HepG2 (cell line): ENCODE results near the gene HYPK. TPM values are rescaled to one million over a fixed set of nuclear protein-coding genes. Genes with fewer than 3 reads are reported as not detected.

Experiments
- microRNA counts: library from miRNA; unstranded; fragments of <30 nt; microRNA quantifications from one replicate; lab custom pipeline; 2015
- microRNA-seq: library from miRNA; unstranded; fragments of <30 nt; microRNA quantifications from one replicate; pipeline ENCODE4, GENCODE V29; 2020
- polyA plus RNA-seq, 8 experiments: library from polyadenylated mRNA; depleted of rRNA in 3 of 8; stranded (reverse) in 7 of 8; unstranded in 1 of 8; fragments of >200 nt; fragmentation: Illumina TruSeq in 4 of 8; extraction: Trizol in 4 of 8; gene quantifications; 2 replicates each; pipeline versions ENCODE4 v1.2.1 to v1.2.3, GENCODE V29; 2011 to 2016; ENCODE audit warnings: low read depth in 4 of 8, missing spikeins in 1 of 8, mixed read lengths in 1 of 8; ENCODE audit not compliant: insufficient read depth in 1 of 8
- small RNA-seq, 3 experiments: library from RNA; depleted of rRNA; stranded (forward); fragments of <200 nt; gene quantifications; one replicate each; pipeline ENCODE3, GENCODE V24; 2012; ENCODE audit warnings: low read depth in 2 of 3, low replicate concordance in 1 of 3; ENCODE audit not compliant: insufficient read length in 3 of 3, insufficient read depth in 2 of 3
- total RNA-seq, 5 experiments: library from RNA; depleted of rRNA; stranded (reverse); fragments of >200 nt; fragmentation: Illumina TruSeq; extraction: Trizol; gene quantifications; 2 replicates each; pipeline ENCODE4 v1.2.3, GENCODE V29; 2016; ENCODE audit warnings: low read depth in 1 of 5

Gene HYPK
- total and polyA plus RNA-seq, 2 of the 13 experiments (the other 11 are each of a cell fraction or from before 2014, with no cell fraction given): 13.5 to 16.5 TPM

MicroRNAs within 50 kb of the gene (microRNA counts, 767-probe panel; counts per million panel counts)
- microRNA hsa-miR-1282 (lab: Ali Mortazavi, UCI): not detected

Small RNA genes within 50 kb of the gene (microRNA-seq; reads per million reads assigned to microRNA genes)
- not detected for gene MIR1282

Small RNA genes within 50 kb of the gene (small RNA-seq; reads per million reads assigned to genes)
- 0 reads per million in 3 experiments for gene MIR1282

Other genes with a start within 250 kb of the HYPK start
- 8.2 and 9.9 TPM in 2 replicates for gene PPIP5K1, start 210.4 kb upstream of the HYPK start, total RNA-seq (2016; rRNA removed; fragmentation: Illumina TruSeq; extraction: Trizol)
- 10.9 and 12.3 TPM in 2 replicates for gene PPIP5K1, start 210.4 kb upstream of the HYPK start, polyA plus RNA-seq (2011; rRNA removed)
- gene CKMT1B, start 206.6 kb upstream of the HYPK start, total RNA-seq (2016; rRNA removed; fragmentation: Illumina TruSeq; extraction: Trizol): 0.58 and 0.73 TPM in 2 replicates
- 0.17 and 0.34 TPM in 2 replicates for gene CKMT1B, start 206.6 kb upstream of the HYPK start, polyA plus RNA-seq (2011; rRNA removed)
- 0.07 TPM in 1 of 2 replicates, not detected in the other for gene STRC, start 181.8 kb upstream of the HYPK start, total RNA-seq (2016; rRNA removed; fragmentation: Illumina TruSeq; extraction: Trizol)
- 0.21 and 0.29 TPM in 2 replicates for gene STRC, start 181.8 kb upstream of the HYPK start, polyA plus RNA-seq (2011; rRNA removed)
- gene CATSPER2, start 151.8 kb upstream of the HYPK start, total RNA-seq (2016; rRNA removed; fragmentation: Illumina TruSeq; extraction: Trizol): 0.53 and 0.66 TPM in 2 replicates
- gene CATSPER2, start 151.8 kb upstream of the HYPK start, polyA plus RNA-seq (2011; rRNA removed): 0.28 and 0.78 TPM in 2 replicates
- 0.13 TPM in 1 of 2 replicates, not detected in the other for gene CKMT1A, start 106.7 kb upstream of the HYPK start, total RNA-seq (2016; rRNA removed; fragmentation: Illumina TruSeq; extraction: Trizol)
- 0.46 TPM in 1 of 2 replicates, not detected in the other for gene CKMT1A, start 106.7 kb upstream of the HYPK start, polyA plus RNA-seq (2011; rRNA removed)
- gene PDIA3, start 54.2 kb upstream of the HYPK start, total RNA-seq (2016; rRNA removed; fragmentation: Illumina TruSeq; extraction: Trizol): 210 and 433 TPM in 2 replicates
- gene PDIA3, start 54.2 kb upstream of the HYPK start, polyA plus RNA-seq (2011; rRNA removed): 198 and 238 TPM in 2 replicates
- gene ELL3, start 23.6 kb upstream of the HYPK start, total RNA-seq (2016; rRNA removed; fragmentation: Illumina TruSeq; extraction: Trizol): 5.8 and 6.1 TPM in 2 replicates
- gene ELL3, start 23.6 kb upstream of the HYPK start, polyA plus RNA-seq (2011; rRNA removed): 8.8 and 9.1 TPM in 2 replicates
- gene SERF2, start 8.3 kb upstream of the HYPK start, total RNA-seq (2016; rRNA removed; fragmentation: Illumina TruSeq; extraction: Trizol): 1,257 and 1,308 TPM in 2 replicates
- 707 and 811 TPM in 2 replicates for gene SERF2, start 8.3 kb upstream of the HYPK start, polyA plus RNA-seq (2011; rRNA removed)
- gene SERINC4, start 379 bp upstream of the HYPK start, total RNA-seq (2016; rRNA removed; fragmentation: Illumina TruSeq; extraction: Trizol): not detected in 2 replicates
- gene SERINC4, start 379 bp upstream of the HYPK start, polyA plus RNA-seq (2011; rRNA removed): 0.04 TPM in 1 of 2 replicates, not detected in the other
- gene MFAP1, start 24.1 kb downstream of the HYPK start, total RNA-seq (2016; rRNA removed; fragmentation: Illumina TruSeq; extraction: Trizol): 39.5 and 56.9 TPM in 2 replicates
- gene MFAP1, start 24.1 kb downstream of the HYPK start, polyA plus RNA-seq (2011; rRNA removed): 10.8 and 11.8 TPM in 2 replicates
- 9.7 and 11.1 TPM in 2 replicates for gene WDR76, start 26.4 kb downstream of the HYPK start, total RNA-seq (2016; rRNA removed; fragmentation: Illumina TruSeq; extraction: Trizol)
- gene WDR76, start 26.4 kb downstream of the HYPK start, polyA plus RNA-seq (2011; rRNA removed): 1.1 and 1.3 TPM in 2 replicates